AG08395 (cell line): ENCODE measurements around the gene MAP3K7CL.
A peak's percentile ranks its signal among the peaks of the same experiment; 100 is the strongest.
"Not testable (repeated sequence)": the region's sequence is repeated elsewhere in the genome, so short reads cannot be mapped to it uniquely, and the experiment has no call there.

Experiments
- DNase-seq: peaks from one replicate; pipeline ENCODE4 v3.0.0; 2012; ENCODE audit warnings: mixed read lengths, low spot score

MAP3K7CL gene

GRCh38 chr21:29133796-29134195, 3.4 kb downstream of the MAP3K7CL start:
- no peak for DNase-seq

DNA sequence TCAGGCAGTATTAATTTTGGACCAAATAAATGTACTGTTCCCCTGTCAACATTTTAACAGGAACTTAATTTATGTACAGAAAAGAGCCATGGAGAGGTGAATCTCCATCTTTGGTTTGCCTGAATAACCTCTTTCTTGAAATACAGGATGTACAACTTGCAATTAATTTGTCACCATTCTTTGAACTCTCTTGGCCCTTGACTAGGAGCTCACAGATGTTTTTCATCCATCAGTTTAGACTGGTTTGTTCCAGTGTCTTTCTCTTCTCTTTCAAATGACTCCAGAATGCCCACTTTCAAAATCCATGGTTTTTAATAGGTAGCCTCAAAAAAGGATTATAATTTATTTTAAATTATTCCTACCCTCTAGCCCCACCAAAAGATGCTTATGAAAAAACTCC, 5.0 kb downstream of the MAP3K7CL start:
- DNase-seq: no peak

DNA sequence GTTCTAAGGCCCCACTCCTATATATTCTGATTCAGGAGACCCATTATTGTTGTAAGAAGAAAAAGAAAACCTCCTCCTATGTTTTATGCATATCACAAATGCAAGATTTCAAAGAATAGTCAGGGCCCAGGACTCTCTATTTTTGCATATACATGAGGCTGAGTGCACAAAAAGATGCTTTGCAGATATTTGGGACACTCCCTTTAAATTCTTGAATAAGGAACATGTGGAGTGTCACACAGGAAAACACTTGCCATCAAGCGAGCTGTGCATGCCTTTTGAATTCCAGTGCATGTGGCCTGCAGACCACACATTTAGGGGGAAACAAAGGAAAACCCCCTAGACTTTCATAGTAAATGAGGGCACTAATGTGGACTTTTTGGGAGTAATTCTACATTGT, 5.6 kb downstream of the MAP3K7CL start:
- no peak for DNase-seq

DNA sequence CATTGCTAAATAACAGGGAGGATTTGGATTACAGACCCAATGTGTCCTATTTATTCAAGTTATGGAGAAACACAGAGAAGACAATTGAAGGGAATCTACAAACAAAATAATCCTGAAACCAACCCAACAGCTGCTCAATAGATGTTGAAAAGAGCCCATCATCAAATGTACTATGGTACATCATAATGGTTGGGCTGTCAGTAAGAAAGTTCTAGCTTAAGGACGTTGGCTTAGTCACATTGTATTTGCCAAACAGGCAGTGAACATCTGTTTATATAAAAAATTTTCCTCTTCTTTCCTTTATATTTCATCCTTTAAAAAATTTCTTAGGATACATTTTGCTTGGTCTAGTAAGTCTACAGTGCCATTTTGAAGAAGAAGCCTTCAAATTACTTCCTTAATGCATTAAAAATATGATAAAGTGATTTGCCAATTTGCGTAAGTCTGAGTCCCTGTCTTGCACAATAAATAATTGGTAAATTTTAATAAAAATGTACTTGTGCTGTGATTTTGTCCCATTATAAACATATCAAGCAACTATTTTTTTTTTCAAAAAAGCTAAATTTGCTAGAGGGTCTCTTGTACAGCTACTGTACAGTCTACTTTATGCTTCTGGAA, 14.4 kb downstream of the MAP3K7CL start:
- DNase-seq: peak; percentile 19

GRCh38 chr21:29145354-29145782, 14.9 kb downstream of the MAP3K7CL start:
- DNase-seq: peak; percentile 83

DNA sequence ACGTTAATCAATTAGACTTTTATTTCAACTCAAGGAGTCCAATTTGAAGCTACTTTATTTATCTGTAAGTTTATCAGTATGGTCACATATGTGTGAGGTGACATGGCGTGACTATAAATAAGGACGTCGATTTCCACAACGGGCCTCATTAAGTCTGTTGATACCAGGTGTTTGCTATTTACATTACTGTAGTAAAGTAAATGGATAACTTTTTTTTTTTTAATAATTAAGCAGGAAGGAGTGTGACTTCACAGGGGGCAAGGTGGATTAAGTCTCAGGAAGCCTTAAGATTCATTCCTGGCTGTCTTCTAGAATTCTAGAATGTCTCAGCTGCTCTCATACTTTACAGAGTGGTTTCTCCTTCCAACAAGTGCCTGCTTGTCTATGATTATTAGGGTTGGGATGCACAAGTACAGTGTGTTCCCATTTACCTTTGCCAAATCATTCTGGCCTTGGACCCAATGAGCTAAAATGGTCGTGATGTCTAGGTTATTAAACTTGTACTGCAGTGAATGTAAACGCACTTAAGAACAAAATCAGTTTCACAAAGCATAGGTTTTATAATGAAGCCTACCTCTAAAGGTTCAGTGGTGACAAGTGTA, 15.5 kb downstream of the MAP3K7CL start:
- DNase-seq: no peak

DNA sequence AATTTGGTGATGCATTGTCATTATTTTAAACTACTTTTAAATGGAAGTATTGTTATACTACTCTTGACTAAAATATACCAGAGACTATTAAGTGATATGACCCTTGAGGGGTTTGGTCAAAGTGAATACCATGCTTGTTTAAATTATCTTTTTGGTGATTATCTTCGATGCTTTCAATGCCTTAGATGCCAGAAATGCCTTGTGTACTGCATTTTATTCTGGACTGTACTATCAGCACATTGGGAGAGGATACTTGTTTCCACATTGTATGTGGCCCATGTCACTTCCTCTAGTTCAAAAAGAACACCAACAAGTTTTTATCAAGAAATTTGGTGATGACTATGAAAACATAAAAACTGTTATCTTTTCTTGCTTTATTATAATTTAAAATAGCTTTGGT, 16.3 kb downstream of the MAP3K7CL start:
- no peak for DNase-seq

GRCh38 chr21:29148530-29148929, 18.1 kb downstream of the MAP3K7CL start:
- DNase-seq: peak; percentile 87

- DNase-seq: no peak
Observed at GRCh38 chr21:29149808-29150425, 19.5 kb downstream of the MAP3K7CL start.

GRCh38 chr21:29151931-29152330, 21.5 kb downstream of the MAP3K7CL start:
- DNase-seq: no peak

GRCh38 chr21:29152916-29153315, 22.5 kb downstream of the MAP3K7CL start:
- no peak for DNase-seq

DNA sequence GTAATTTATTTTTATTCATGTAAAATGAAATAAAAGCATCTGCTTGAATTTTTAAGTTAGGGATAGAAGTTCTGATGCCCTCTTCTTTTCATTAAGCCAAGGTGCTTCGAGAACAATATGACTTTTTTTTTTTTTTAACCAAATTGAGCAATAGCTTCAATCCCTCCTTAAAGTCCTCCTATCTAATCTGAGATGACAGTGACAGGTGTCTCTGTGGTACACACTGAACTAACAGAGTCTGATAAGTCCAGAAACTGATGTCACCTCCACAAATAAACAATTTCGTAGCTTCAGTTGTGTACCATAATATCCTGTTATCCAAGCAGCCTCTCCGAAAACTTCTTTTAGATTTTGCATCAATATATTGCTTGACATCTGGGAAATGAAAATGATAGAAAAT, 23.8 kb downstream of the MAP3K7CL start:
- no peak for DNase-seq

GRCh38 chr21:29155118-29155932, 24.9 kb downstream of the MAP3K7CL start:
- DNase-seq: peak; percentile 65

GRCh38 chr21:29155933-29156260, 25.5 kb downstream of the MAP3K7CL start:
- DNase-seq: no peak

DNA sequence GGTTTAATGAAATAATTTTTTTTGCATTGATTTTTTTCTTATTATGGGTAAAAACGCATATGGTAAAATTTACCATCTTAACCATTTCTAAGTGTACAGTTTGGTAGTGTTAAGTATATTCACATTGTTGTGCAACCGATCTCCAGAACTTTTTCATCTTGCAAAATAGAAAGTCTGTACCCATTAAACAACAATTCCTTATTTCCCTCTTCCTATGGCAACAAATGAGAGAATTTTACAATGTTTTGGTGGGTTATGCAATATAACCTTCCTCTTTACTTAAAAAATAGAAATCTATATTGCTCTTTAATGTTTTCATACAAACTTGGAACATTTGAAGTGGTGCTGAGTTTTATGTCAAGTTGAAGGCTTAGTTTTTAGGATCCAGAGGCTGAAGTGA, 26.6 kb downstream of the MAP3K7CL start:
- no peak for DNase-seq

DNA sequence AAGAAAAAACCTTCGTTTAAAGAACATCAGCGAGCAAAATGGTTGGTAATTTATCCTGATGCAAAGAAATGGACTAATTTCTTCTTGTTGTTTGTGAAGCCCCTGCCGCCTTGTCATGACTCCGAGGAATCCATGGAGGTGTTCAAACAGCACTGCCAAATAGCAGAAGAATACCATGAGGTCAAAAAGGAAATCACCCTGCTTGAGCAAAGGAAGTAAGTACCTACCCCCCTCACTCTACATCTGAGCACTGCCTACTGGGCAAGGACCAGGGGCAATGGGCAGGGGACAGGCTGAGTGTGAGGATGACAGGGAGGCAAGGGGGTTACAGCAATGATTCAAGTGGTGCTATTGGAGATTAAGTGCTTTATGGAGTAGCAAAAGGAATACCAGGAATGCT, 29.4 kb downstream of the MAP3K7CL start:
- no peak for DNase-seq

- not testable (repeated sequence) for DNase-seq
Observed at GRCh38 chr21:29162825-29163224, 32.4 kb downstream of the MAP3K7CL start.

GRCh38 chr21:29163341-29164115, 33.1 kb downstream of the MAP3K7CL start:
- DNase-seq: no peak

DNA sequence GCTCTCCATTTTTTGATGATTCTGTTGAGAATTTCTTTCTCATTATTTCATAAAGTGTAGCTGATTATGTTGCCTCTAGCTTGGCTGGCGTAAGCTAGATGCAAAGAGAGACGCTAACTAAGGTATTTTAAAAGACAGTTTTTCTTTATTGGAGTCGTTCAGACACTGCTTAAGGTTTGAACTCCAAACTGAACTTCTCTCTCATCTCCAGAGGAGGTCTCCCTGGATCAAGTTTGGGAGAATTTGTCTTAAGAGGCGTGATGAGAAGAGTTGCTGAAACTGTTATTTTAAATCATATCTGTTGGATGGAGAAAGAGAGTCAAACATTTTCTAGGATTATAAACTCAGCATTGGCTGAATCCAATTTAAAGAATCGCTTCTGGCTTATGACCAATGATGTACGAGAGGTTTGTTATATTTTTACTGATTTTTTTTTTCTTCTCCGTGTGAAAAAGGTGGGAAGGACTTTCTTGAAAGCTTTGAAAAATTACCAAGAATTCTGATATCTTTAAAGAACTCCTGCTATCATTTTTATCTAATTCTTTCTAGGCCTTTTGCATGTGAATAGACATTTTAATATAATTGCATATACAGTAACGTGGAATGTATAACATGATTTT, 34.0 kb downstream of the MAP3K7CL start:
- peak; percentile 61 for DNase-seq

- DNase-seq: no peak
Observed at GRCh38 chr21:29166323-29166722, 35.9 kb downstream of the MAP3K7CL start.

- no peak for DNase-seq
Observed at GRCh38 chr21:29166853-29167252, 36.4 kb downstream of the MAP3K7CL start.

DNA sequence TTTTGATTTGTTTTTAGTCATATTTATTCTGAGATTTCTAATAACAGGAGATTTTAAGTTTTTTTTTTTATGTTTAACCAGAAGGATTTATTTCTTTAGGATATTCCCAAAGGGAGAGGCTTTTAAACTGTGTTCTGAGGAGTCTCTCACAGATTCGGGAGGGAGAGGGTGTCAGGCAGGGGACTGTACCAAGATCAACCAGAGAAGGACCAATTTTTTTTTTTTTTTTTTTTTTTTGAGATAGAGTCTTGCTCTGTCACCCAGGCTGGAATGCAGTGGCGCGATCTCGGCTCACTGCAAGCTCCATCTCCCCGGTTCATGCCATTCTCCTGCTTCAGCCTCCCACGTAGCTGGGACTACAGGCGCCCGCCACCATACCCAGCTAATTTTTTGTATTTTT, 37.0 kb downstream of the MAP3K7CL start:
- DNase-seq: not testable (repeated sequence)
